BLaER1 (cell line): ENCODE data around the gene MRPL55.

Source experiments
- H3K27ac ChIP-seq: shearing (Covaris generic); formaldehyde crosslinking; 2 replicates; pipeline ENCODE4 v1.8.1; 2022
- H3K27me3 ChIP-seq: shearing (Covaris generic); formaldehyde crosslinking; 2 replicates; pipeline ENCODE4 v1.8.1; 2022
- H3K36me3 ChIP-seq: shearing (Covaris generic); formaldehyde crosslinking; 2 replicates; pipeline ENCODE4 v1.8.1; 2022
- H3K4me1 ChIP-seq: shearing (Covaris generic); formaldehyde crosslinking; 2 replicates; pipeline ENCODE4 v1.8.1; 2022
- H3K4me2 ChIP-seq: shearing (Covaris generic); formaldehyde crosslinking; 2 replicates; pipeline ENCODE4 v1.8.1; 2022
- H3K4me3 ChIP-seq: shearing (Covaris generic); formaldehyde crosslinking; 2 replicates; pipeline ENCODE4 v1.8.1; 2022
- H3K9ac ChIP-seq: shearing (Covaris generic); formaldehyde crosslinking; 2 replicates; pipeline ENCODE4 v1.8.1; 2022
- H3K9me3 ChIP-seq: shearing (Covaris generic); formaldehyde crosslinking; 2 replicates; pipeline ENCODE4 v1.8.1; 2022
- H4K20me1 ChIP-seq: shearing (Covaris generic); formaldehyde crosslinking; 2 replicates; pipeline ENCODE4 v1.8.1; 2022
- Cebpa-rat ChIP-seq: shearing (Covaris generic); IDR thresholded peaks from 2 replicates; pipeline ENCODE4 v1.8.1; 2022

Gene MRPL55

GRCh38 chr1:228154021-228154669 lies 45.0 kb upstream of the MRPL55 start:
- TF ChIP-seq Cebpa-rat, result no peak
- no peak overlapping the region for H3K4me2 ChIP-seq
- no peak overlapping the region for H3K4me3 ChIP-seq
- no peak overlapping the region for H3K27ac ChIP-seq
- peaks cover 9% of the 10 kb centered on the region for H3K36me3 ChIP-seq
- H3K9ac ChIP-seq, result no peak overlapping the region
- H3K9me3 ChIP-seq, result no peaks in the 10 kb centered on the region
- peaks cover 52% of the 10 kb centered on the region for H4K20me1 ChIP-seq
- no peaks in the 10 kb centered on the region for H3K27me3 ChIP-seq
- peaks cover 62% of the 10 kb centered on the region for H3K4me1 ChIP-seq

- H3K4me3 ChIP-seq, result no peak overlapping the region
- TF ChIP-seq Cebpa-rat, result no peak
- H3K4me1 ChIP-seq, result peaks cover 75% of the 10 kb centered on the region
- H3K9me3 ChIP-seq, result no peaks in the 10 kb centered on the region
- H3K9ac ChIP-seq, result 0 out of 2 replicates have a peak overlapping the region, but pooled peaks have one; percentile 34
- H3K4me2 ChIP-seq, result peak overlapping the region; percentile 34
- peaks cover 64% of the 10 kb centered on the region for H4K20me1 ChIP-seq
- H3K27me3 ChIP-seq, result no peaks in the 10 kb centered on the region
- peak overlapping the region; percentile 30 for H3K27ac ChIP-seq
- peaks cover 22% of the 10 kb centered on the region for H3K36me3 ChIP-seq
Observed at GRCh38 chr1:228152918-228153258, 43.8 kb upstream of the MRPL55 start.

- H3K4me3 ChIP-seq, result no peak overlapping the region
Observed at GRCh38 chr1:228152097-228152917, 43.2 kb upstream of the MRPL55 start.

GRCh38 chr1:228151180-228151925 lies 42.3 kb upstream of the MRPL55 start:
- Histone ChIP-seq H3K4me3 (no peak overlapping the region), H3K27ac (peak overlapping the region; percentile 30; the same call in 1 of the 2 replicates), H3K4me2 (no peak overlapping the region), H4K20me1 (peaks cover 74% of the 10 kb centered on the region), H3K4me1 (peaks cover 74% of the 10 kb centered on the region), H3K36me3 (peaks cover 37% of the 10 kb centered on the region), H3K9ac (0 out of 2 replicates have a peak overlapping the region, but pooled peaks have one; percentile 29), H3K27me3 (no peaks in the 10 kb centered on the region), H3K9me3 (no peaks in the 10 kb centered on the region)
- TF ChIP-seq Cebpa-rat, result no peak

More at GRCh38 chr1:228152097-228152917, 43.2 kb upstream of the MRPL55 start:
- peaks cover 28% of the 10 kb centered on the region for H3K36me3 ChIP-seq
- no peaks in the 10 kb centered on the region for H3K9me3 ChIP-seq
- TF ChIP-seq Cebpa-rat, result no peak
- H3K27me3 ChIP-seq, result no peaks in the 10 kb centered on the region
- peak overlapping the region; percentile 34 for H3K4me2 ChIP-seq
- peaks cover 75% of the 10 kb centered on the region for H3K4me1 ChIP-seq
- H3K27ac ChIP-seq, result peak overlapping the region; percentile 30
- H4K20me1 ChIP-seq, result peaks cover 70% of the 10 kb centered on the region
- H3K9ac ChIP-seq, result peak overlapping the region; percentile 34; the same call in 1 of the 2 replicates

DNA sequence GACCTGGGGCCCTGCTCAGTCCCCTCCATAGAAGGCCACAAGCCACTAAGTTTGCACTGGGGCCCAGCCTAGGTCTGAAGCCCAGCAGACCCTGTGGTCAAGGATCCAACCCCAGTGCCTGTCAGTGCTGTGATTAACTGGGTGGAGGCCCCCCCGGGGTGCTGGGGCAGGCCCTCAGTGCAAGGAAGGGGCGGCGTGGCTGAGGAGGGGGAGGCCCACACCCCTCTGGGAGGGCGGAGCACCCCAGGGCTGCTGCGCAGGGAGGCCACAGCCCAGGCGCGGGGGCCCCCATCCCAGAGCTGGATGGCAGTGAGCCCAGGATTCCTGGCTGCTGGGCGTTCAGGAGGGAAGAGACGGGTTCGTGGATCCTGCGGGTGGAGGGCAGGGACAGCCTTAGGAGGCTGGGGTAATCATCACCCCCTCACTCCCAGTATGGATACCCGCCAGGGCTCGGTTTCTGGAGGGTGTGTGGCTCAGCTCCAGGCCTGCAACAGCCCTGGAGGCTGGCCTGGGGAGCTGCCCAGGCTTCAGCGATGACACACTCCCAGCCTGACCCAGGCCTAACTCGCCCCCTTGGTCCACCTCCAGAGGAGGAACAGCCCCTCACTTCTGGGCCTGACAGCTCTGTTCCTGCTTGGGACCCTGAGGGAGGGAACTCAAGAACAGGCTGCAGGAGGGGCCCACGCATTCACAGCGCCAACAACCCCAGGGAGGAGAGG lies 41.5 kb upstream of the MRPL55 start:
- no peak for TF ChIP-seq Cebpa-rat
- Histone ChIP-seq H3K4me1 (peaks cover 72% of the 10 kb centered on the region), H3K9me3 (no peaks in the 10 kb centered on the region), H3K27me3 (no peaks in the 10 kb centered on the region), H3K9ac (no peak overlapping the region), H3K27ac (0 out of 2 replicates have a peak overlapping the region, but pooled peaks have one; percentile 30), H4K20me1 (peaks cover 74% of the 10 kb centered on the region), H3K36me3 (peaks cover 44% of the 10 kb centered on the region), H3K4me3 (no peak overlapping the region), H3K4me2 (no peak overlapping the region)

DNA sequence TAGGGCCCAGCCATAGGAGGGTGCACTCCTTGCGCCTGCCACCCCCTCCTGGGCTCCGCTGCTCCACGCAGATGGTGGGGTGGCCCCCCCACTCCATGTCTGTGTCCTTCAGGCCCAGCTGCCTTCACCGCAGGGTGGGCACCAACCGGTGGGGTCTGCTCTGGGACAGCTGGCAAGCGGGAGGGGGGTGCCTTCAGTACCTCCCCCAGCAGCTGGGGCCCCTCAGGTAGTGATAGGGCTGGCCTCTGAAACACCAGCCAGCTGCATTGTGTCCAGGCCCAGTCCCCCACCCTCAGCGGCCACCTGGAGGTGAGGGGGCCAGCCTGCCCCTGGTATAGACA lies 41.0 kb upstream of the MRPL55 start:
- H3K9ac ChIP-seq, result 0 out of 2 replicates have a peak overlapping the region, but pooled peaks have one; percentile 64
- no peaks in the 10 kb centered on the region for H3K9me3 ChIP-seq
- peaks cover 77% of the 10 kb centered on the region for H4K20me1 ChIP-seq
- H3K4me1 ChIP-seq, result peaks cover 72% of the 10 kb centered on the region
- no peak for TF ChIP-seq Cebpa-rat
- peaks cover 50% of the 10 kb centered on the region for H3K36me3 ChIP-seq
- no peak overlapping the region for H3K4me2 ChIP-seq
- no peak overlapping the region for H3K4me3 ChIP-seq
- peak overlapping the region; percentile 73; the same call in 1 of the 2 replicates for H3K27ac ChIP-seq
- no peaks in the 10 kb centered on the region for H3K27me3 ChIP-seq

- Histone ChIP-seq H3K9ac (peak within 1 kb of the TSS; percentile 64), H3K4me3 (no peak within 1 kb of the TSS), H3K4me1 (peaks cover 72% of the 10 kb centered on the region)
Observed at GRCh38 chr1:228149406-228150119, 40.5 kb upstream of the MRPL55 start, which contains the start of gene GJC2. Gene GJC2, plus strand, starts transcription at chr1:228149930. Its CDS starts 7,829 bp downstream, at chr1:228157759.

DNA sequence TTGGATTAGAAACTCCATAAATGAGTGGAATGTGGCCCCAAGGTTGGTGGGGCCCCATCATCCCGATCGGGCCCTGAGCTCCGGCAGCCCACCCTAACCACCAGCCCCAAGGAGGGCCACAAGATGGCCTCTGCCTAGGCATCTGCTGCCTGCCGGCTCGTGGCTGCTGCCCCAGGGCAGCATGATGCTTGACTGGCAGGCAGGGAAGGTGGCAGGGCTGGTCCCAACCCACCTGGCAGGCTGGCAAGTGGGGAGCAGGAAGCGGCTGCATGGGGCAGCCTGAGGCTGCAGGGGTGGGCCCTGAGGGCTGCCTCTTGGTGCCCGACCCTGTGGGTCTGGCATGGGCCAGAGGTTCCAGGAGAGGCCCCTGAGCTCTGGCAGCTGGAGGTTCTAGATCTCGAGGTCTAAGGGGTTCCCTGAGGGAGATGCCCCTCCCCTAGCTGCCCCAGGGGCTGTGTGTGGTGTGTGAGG lies 39.9 kb upstream of the MRPL55 start:
- TF ChIP-seq Cebpa-rat, result no peak
- Histone ChIP-seq H3K9me3 (no peaks in the 10 kb centered on the region), H3K9ac (peak overlapping the region; percentile 64), H3K4me1 (peaks cover 75% of the 10 kb centered on the region), H3K36me3 (peaks cover 52% of the 10 kb centered on the region), H3K27me3 (no peaks in the 10 kb centered on the region), H4K20me1 (peaks cover 88% of the 10 kb centered on the region), H3K27ac (peak overlapping the region; percentile 73), H3K4me3 (no peak overlapping the region), H3K4me2 (peak overlapping the region; percentile 73)

More at GRCh38 chr1:228149406-228150119, 40.5 kb upstream of the MRPL55 start, which contains the start of gene GJC2:
- TF ChIP-seq Cebpa-rat, result no peak
- Histone ChIP-seq H3K27me3 (no peaks in the 10 kb centered on the region), H3K9me3 (no peaks in the 10 kb centered on the region), H3K36me3 (peaks cover 52% of the 10 kb centered on the region), H4K20me1 (peaks cover 82% of the 10 kb centered on the region), H3K4me2 (peak within 1 kb of the TSS; percentile 73), H3K27ac (peak within 1 kb of the TSS; percentile 73)
